ENCODE measurements around the gene SLC22A23. TPM values are rescaled to one million over a fixed set of nuclear protein-coding genes. Genes with fewer than 3 reads are reported as not detected.

Gene SLC22A23
- total and polyA plus RNA-seq, 8 donors, result 4.9 to 27.9 (median 14.2) TPM

GRCh38 chr6:3467996-3468395, 11.1 kb upstream of the SLC22A23 start:
- no peak overlapping the region for H3K4me3 ChIP-seq
- 29 to 83% methylated on average over 1 of the region's 1 CpG for WGBS, 2 donors
- TF ChIP-seq CTCF (IDR thresholded peaks at IDR 0.05), result no peak
- H3K4me1 ChIP-seq, result no peaks in the 10 kb centered on the region
- H3K36me3 ChIP-seq, result no peaks in the 10 kb centered on the region
- ATAC-seq, result no peak
- FAIRE-seq, result no peak
- H3K27me3 ChIP-seq, result no peaks in the 10 kb centered on the region
- H3K9me3 ChIP-seq, result no peaks in the 10 kb centered on the region
- intact Hi-C loops (cut with DNase I), result no loop called here
- DNase-seq, result no peak
- H3K27ac ChIP-seq, result no peak overlapping the region

GRCh38 chr6:3466488-3467219, 9.8 kb upstream of the SLC22A23 start:
- no peak for DNase-seq
- Histone ChIP-seq H3K9me3 (no peaks in the 10 kb centered on the region), H3K27ac (no peak overlapping the region), H3K36me3 (no peaks in the 10 kb centered on the region), H3K4me3 (no peak overlapping the region), H3K4me1 (no peaks in the 10 kb centered on the region), H3K27me3 (no peaks in the 10 kb centered on the region)
- WGBS, 2 donors, result 92% methylated on average over 6 of the region's 6 CpGs
- no peak for TF ChIP-seq CTCF (IDR thresholded peaks at IDR 0.05)
- no peak for FAIRE-seq
- intact Hi-C loops (cut with DNase I), result no loop called here
- ATAC-seq, result no peak

- 92 to 96% methylated on average over 1 of the region's 1 CpG for WGBS, 2 donors
- Histone ChIP-seq H3K27me3 (no peaks in the 10 kb centered on the region), H3K27ac (no peak overlapping the region), H3K36me3 (no peaks in the 10 kb centered on the region), H3K4me1 (no peaks in the 10 kb centered on the region), H3K9me3 (no peaks in the 10 kb centered on the region), H3K4me3 (no peak overlapping the region)
- ATAC-seq (no peak), FAIRE-seq (no peak), DNase-seq (no peak)
- intact Hi-C loops (cut with DNase I), result no loop called here
- TF ChIP-seq CTCF (IDR thresholded peaks at IDR 0.05), result no peak
Observed at GRCh38 chr6:3460253-3460652, 3.4 kb upstream of the SLC22A23 start.

- intact Hi-C loops (cut with DNase I), result loop anchor here in 1 of 3 donors (5.0 kb wide), 1 partner anchor 273 kb away; no protein-coding TSS in a partner anchor
- WGBS, 2 donors, result 62 to 70% methylated on average over 6 of the region's 6 CpGs
- Histone ChIP-seq H3K27ac (no peak overlapping the region), H3K36me3 (no peaks in the 10 kb centered on the region), H3K9me3 (no peaks in the 10 kb centered on the region), H3K4me3 (no peak overlapping the region), H3K4me1 (peaks cover 0 to 6% (median 0%) of the 10 kb centered on the region in 3 donors), H3K27me3 (no peaks in the 10 kb centered on the region)
- DNase-seq (no peak), ATAC-seq (no peak), FAIRE-seq (no peak)
- TF ChIP-seq CTCF (IDR thresholded peaks at IDR 0.05), result no peak
Observed at GRCh38 chr6:3458706-3459421, 2.0 kb upstream of the SLC22A23 start.
